MM.1S (cell line): ENCODE data around the gene PPP1R13B.

ENCODE experiments used
- CTCF ChIP-seq: fragments of 300-600 bp; sonication (generic); IDR thresholded peaks from 2 replicates; pipeline ENCODE4 v1.5.1; 2016; ENCODE audit warnings: antibody characterized with exemption, low read length, mixed read lengths
- EZH2 ChIP-seq: fragments of 300-600 bp; sonication (generic); optimal IDR thresholded peaks from 2 replicates; pipeline ENCODE3; 2017; ENCODE audit warnings: low read depth, mild to moderate bottlenecking, antibody characterized with exemption, low read length, mixed read lengths

DNA sequence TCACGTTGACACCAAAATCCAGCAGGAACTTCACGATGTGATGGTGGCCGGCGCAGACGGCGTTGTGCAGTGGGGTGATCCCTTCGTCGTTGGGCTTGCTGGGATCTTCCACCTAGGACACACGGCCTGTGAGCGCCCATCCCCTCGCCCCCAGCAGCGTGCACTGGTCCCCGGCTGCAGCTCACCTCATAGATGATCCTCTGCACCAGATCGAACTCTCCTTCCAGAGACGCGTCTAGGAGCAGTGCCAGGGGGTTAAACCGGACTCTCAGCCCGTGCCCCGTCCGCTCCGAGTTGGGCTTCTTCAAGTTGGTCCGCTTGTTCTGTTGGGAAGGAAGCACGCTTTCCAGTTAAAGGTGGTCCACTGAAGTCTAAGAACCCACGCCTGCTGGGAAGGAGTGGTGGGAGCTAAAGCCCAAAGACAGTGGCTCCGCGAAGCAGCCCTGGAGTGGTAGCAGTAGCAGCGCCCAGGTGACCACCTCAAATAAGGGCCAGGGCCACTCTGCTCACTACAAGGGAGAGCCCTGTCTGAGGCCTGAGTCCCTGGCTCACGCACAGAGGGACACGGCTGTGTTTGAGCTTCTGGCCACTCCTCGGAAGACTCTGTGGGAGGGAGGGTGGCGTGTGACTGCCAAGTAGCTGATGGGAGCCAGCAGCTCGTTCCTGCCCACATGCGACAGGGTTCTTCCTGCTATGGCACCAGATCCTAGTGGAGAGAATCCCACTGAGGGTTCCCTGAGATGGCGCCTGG, 108.5 kb downstream of the PPP1R13B start:
- TF ChIP-seq CTCF (no peak), EZH2 (no peak)
